Uterus (tissue), 4 donors: ENCODE data around the gene ZCWPW1. TPM values are rescaled to one million over a fixed set of nuclear protein-coding genes. Genes with fewer than 3 reads are reported as not detected.
"Not testable (repeated sequence)": the region's sequence is repeated elsewhere in the genome, so short reads cannot be mapped to it uniquely, and the experiment has no call there.

Experiments used
- DNase-seq, 2 donors: peaks; one replicate each; pipeline ENCODE4 v3.0.0-alpha.2; 2019 to 2020
- H3K27ac ChIP-seq, 2 donors: fragments of 200-600 bp; sonication (generic); 1 replicate in 1 of 2; 2 replicates in 1 of 2; pipeline ENCODE4 v1.5.1; 2016 to 2018
- H3K27me3 ChIP-seq, 2 donors: fragments of 200-600 bp; sonication (generic); one replicate each; pipeline ENCODE4 v1.5.1; 2018 to 2019; ENCODE audit warnings: control low read depth in 1 of 2
- H3K36me3 ChIP-seq, 2 donors: fragments of 200-600 bp; sonication (generic); one replicate each; pipeline ENCODE4 v1.5.1; 2019; ENCODE audit warnings: control low read depth in 1 of 2
- H3K4me1 ChIP-seq, 2 donors: fragments of 200-600 bp; sonication (generic); one replicate each; pipeline ENCODE4 v1.5.1; 2018 to 2019; ENCODE audit warnings: control low read depth in 1 of 2
- H3K4me3 ChIP-seq, 2 donors: fragments of 200-600 bp; sonication (generic); 1 replicate in 1 of 2; 2 replicates in 1 of 2; pipeline ENCODE4 v1.5.1; 2018 to 2019; ENCODE audit warnings: mild to moderate bottlenecking in 1 of 2
- H3K9me3 ChIP-seq, 2 donors: fragments of 200-600 bp; sonication (generic); one replicate each; pipeline ENCODE4 v1.5.1; 2019; ENCODE audit warnings: control low read depth in 1 of 2
- CTCF ChIP-seq, 4 experiments: fragments of 200-600 bp in 2 of 4; fragments of 450-650 bp in 2 of 4; sonication (generic) in 2 of 4; IDR thresholded peaks; one replicate each; pipeline ENCODE4 v1.5.1; 2016 to 2019; ENCODE audit warnings: antibody characterized with exemption in 4 of 4, mild to moderate bottlenecking in 2 of 4, moderate library complexity in 1 of 4
- POLR2A ChIP-seq, 2 donors: fragments of 450-650 bp; IDR thresholded peaks; one replicate each; pipeline ENCODE4 v1.6.1; 2016; ENCODE audit warnings: antibody characterized with exemption in 2 of 2, mild to moderate bottlenecking in 1 of 2, moderate library complexity in 1 of 2
- intact Hi-C: fragments of 100-400 bp; cut with DNase I; formaldehyde crosslinking; loops from one replicate; pipeline ENCODE4 v1.15.1; 2023; ENCODE audit warnings: low total_unique reads
- total RNA-seq, 4 donors: library from RNA; depleted of rRNA in 3 of 4; stranded (reverse); fragments of >200 nt in 3 of 4; gene quantifications; one replicate each; pipeline versions ENCODE4 v1.1.0 to v1.2.4, GENCODE V29; 2014 to 2023
- donor health status: DM: yes; HTN: yes; CAD: no.

The ZCWPW1 gene
- total RNA-seq, 4 donors from 2014 or later, result 1.5 to 6.1 (median 5.2) TPM; not detected in 1

GRCh38 chr7:100380196-100380595 is 48.3 kb downstream of the ZCWPW1 start:
- no peak overlapping the region for H3K27ac ChIP-seq
- TF ChIP-seq CTCF (IDR thresholded peaks at IDR 0.05) (no peak), POLR2A (IDR thresholded peaks at IDR 0.05) (no peak)
- H3K27me3 ChIP-seq, result no peaks in the 10 kb centered on the region
- H3K4me3 ChIP-seq, result no peak overlapping the region
- intact Hi-C loops, result no loop called here
- H3K36me3 ChIP-seq, result no peaks in the 10 kb centered on the region
- no peaks in the 10 kb centered on the region for H3K4me1 ChIP-seq
- H3K9me3 ChIP-seq, result no peaks in the 10 kb centered on the region
- no peak for DNase-seq

DNA sequence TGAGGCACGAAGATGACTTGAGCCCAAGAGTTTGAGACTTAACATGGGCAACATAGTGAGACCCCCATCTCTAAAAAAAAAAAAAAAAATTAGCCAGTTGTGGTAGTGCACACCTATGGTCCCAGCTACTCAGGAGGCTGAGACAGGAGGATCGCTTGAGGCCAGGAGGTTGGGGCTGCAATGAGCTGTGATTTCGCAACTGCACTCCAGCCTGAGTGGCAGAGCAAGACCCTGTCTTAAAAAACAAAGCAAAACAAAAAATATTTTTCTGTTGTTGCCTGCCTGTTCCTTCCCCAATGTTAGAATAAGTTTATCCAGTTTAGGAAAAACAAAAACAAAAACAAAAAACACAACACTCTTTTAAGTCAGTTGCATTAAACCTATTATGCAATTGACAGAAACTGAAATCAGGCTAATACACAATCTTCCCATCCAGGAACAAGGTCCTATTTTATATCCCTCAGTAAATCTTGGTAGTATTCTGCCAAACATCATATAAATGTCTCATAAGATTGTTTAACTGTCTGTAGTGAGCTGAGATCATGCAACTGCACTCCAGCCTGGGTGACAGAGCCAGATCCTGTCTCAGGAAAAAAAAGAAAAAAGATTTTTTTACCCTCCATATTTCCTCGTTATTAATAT is 50.3 kb downstream of the ZCWPW1 start:
- no peak overlapping the region for H3K4me3 ChIP-seq
- intact Hi-C loops, result no loop called here
- DNase-seq, result no peak
- no peaks in the 10 kb centered on the region for H3K9me3 ChIP-seq
- TF ChIP-seq CTCF (IDR thresholded peaks at IDR 0.05) (no peak), POLR2A (IDR thresholded peaks at IDR 0.05) (no peak)
- no peaks in the 10 kb centered on the region for H3K27me3 ChIP-seq
- no peak overlapping the region for H3K27ac ChIP-seq
- H3K4me1 ChIP-seq, result no peaks in the 10 kb centered on the region
- H3K36me3 ChIP-seq, result no peaks in the 10 kb centered on the region

GRCh38 chr7:100376066-100376465 is 52.4 kb downstream of the ZCWPW1 start:
- H3K9me3 ChIP-seq, result no peaks in the 10 kb centered on the region
- intact Hi-C loops, result no loop called here
- H3K36me3 ChIP-seq, result no peaks in the 10 kb centered on the region
- no peaks in the 10 kb centered on the region for H3K4me1 ChIP-seq
- no peak for DNase-seq
- no peak overlapping the region for H3K27ac ChIP-seq
- TF ChIP-seq POLR2A (IDR thresholded peaks at IDR 0.05) (no peak), CTCF (IDR thresholded peaks at IDR 0.05) (no peak)
- H3K4me3 ChIP-seq, result no peak overlapping the region
- H3K27me3 ChIP-seq, result no peaks in the 10 kb centered on the region

GRCh38 chr7:100374601-100375000 is 53.9 kb downstream of the ZCWPW1 start:
- Histone ChIP-seq H3K27me3 (no peaks in the 10 kb centered on the region), H3K9me3 (no peaks in the 10 kb centered on the region), H3K4me3 (no peak overlapping the region), H3K36me3 (no peaks in the 10 kb centered on the region), H3K27ac (no peak overlapping the region), H3K4me1 (no peaks in the 10 kb centered on the region)
- intact Hi-C loops, result no loop called here
- TF ChIP-seq CTCF (IDR thresholded peaks at IDR 0.05) (no peak), POLR2A (IDR thresholded peaks at IDR 0.05) (no peak)
- DNase-seq, result no peak

DNA sequence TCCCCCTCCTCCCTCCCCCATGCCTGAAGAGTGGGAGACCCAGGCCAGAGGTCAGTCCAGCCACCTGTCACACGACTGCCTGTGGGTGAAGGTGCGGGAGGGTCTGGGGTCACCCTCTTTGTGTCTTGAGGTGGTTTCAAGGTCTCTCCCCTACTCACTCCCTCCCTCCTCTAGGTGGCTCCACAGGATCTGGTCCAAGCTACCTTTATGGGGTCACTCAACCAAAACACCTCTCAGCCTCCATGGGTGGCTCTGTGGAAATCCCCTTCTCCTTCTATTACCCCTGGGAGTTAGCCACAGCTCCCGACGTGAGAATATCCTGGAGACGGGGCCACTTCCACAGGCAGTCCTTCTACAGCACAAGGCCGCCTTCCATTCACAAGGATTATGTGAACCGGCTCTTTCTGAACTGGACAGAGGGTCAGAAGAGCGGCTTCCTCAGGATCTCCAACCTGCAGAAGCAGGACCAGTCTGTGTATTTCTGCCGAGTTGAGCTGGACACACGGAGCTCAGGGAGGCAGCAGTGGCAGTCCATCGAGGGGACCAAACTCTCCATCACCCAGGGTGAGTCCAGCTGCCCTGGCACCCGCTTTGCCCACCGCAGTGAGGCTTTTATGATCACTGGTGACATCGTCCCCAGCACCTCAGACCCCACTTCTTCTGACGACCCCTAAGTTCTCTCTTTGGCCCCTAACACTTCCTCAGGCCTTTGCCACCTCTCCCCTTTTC is 54.5 kb downstream of the ZCWPW1 start:
- H3K27ac ChIP-seq, DNase-seq, H3K9me3 ChIP-seq, H3K27me3 ChIP-seq, H3K4me1 ChIP-seq, H3K36me3 ChIP-seq, H3K4me3 ChIP-seq, intact Hi-C loops: not testable (repeated sequence)
